HUDEP-2 (cell line): Measurements from ENCODE around the gene WLS.

Experiments used
- DNase-seq, 76 experiments: peaks; one replicate each; lab custom pipeline; 2025; ENCODE audit not compliant: unreplicated experiment in 76 of 76; lab: John Stamatoyannopoulos, UW

WLS gene

DNA sequence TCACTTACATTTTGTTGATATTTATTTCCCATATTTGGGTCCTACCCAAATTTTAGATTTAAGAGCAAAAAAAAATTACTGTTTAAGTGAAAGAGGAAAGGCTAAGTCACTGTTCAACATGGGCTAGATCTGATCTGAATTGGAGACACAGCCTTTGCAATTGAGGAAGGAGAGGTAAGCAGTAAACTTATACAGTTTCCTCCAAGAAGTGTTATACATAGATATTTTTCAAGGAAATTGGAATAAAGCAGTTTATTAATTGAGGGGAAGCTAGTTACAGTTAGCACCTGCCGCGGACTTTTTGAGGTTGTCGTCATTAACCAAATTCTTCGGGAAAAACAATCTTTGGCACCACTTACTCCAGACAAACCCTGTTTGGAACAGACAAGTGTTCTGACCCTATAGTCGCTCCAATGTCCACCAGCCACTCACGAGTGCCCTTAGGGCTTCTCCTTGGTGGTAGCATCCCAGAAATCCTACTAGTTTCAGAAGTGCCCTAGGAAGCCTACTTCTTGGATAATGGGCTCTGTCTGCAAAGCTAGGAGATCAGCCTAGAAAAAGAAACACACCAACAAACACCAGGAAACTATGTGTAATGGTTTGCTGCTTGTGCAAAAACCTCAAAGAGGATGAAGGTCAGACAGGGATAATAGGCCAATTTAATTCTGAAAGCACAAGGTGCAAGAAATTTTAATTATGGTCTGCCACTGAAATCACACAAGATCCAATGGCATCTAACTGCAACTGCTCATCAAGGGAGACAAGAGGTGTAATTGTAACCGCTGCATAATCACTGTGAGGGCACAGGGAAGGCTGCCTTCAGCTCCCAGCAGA is 2.5 kb downstream of the WLS start:
- DNase-seq = no peak

DNA sequence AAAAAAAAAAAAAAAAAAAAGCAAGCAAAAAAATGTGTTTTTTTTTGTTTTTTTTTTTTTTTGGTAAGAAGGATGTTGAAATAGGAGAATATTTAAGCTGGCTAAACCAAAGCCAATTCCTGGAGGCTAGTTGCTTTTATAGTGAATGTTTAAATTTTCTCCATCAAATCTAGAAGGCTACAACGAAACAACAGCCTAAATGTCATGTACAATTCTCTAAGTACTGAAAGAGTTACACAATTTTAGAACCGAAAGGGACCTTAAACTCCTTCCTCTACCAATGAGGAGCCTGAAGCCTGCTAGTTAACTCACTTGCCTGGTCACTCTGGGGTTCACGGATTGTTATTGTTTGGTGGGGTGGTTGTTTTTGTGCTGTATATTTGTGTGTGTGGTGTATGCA is 3.5 kb downstream of the WLS start:
- no peak for DNase-seq

DNA sequence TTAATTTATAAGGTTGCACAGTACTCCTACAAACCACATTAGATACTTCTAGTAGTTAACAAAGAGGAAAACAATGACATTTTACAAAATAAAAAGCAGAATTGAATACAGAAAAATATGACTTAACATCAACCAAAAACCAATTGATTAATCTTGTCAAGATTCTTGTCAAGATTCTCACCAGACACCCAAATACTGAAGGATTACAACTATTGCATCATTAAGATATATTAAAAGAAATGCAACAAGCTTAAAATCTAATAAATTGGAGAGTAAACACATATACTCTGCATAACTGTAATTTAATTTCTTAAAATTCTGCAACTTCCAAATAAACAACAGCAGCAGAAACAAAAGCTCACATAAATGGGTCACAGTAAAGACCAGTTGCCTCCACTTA is 4.7 kb downstream of the WLS start:
- DNase-seq = no peak

DNA sequence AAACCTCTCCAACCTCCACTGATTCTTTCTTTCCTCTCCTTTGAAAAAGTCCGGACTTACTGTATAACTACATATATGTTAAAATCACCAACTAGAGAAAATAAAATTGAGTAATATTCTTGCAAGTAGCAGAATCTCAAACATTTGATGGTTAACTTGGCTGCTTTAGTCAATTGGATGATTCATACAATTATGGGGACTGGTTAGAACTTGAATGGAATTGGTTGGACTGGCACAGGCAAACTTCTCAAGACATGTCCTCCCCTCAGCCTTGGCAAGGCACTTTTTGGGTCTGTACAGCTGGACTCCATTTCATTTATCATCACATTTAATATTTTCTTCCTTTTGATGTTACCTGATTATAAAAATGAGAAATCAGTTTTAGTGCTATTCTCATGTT is 6.5 kb downstream of the WLS start:
- no peak for DNase-seq

DNA sequence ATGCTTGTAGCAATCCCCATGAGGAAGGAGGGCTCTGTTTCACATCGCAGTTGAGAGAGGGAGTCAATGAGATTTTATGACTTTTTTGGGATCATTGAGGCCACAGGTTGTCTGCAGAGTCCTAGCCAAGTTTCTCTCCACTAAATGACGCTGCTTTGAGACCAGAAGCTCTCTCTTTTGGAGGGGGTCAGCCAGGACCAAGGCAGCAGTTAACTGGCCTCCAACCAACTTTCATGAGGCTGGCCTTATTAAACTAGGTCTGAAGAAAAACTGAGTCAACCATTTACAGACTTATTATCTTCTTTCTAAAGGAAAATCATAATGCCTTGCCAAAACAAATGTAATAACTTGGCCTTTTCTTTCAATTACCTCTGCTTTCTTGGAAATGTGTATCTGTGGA is 8.6 kb downstream of the WLS start:
- no peak for DNase-seq

DNA sequence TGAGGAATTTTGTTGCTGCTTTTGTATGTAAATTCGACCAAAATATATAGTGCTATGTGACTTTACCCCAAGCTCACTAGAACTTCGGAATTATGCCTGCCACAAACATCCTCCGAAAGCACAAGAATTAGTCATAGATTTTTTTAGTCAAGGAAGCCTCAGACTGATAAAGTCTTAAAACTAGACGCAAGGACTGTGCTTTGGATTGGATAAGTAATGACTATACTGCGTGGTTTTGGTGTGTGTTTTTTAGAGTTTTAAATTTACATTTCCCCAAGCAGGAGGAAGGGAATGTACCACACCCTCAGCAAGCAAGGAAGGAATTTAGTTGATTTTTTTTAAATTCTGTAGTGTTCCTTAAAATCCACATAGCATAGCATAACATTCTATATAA is 10.3 kb downstream of the WLS start:
- DNase-seq = no peak

DNA sequence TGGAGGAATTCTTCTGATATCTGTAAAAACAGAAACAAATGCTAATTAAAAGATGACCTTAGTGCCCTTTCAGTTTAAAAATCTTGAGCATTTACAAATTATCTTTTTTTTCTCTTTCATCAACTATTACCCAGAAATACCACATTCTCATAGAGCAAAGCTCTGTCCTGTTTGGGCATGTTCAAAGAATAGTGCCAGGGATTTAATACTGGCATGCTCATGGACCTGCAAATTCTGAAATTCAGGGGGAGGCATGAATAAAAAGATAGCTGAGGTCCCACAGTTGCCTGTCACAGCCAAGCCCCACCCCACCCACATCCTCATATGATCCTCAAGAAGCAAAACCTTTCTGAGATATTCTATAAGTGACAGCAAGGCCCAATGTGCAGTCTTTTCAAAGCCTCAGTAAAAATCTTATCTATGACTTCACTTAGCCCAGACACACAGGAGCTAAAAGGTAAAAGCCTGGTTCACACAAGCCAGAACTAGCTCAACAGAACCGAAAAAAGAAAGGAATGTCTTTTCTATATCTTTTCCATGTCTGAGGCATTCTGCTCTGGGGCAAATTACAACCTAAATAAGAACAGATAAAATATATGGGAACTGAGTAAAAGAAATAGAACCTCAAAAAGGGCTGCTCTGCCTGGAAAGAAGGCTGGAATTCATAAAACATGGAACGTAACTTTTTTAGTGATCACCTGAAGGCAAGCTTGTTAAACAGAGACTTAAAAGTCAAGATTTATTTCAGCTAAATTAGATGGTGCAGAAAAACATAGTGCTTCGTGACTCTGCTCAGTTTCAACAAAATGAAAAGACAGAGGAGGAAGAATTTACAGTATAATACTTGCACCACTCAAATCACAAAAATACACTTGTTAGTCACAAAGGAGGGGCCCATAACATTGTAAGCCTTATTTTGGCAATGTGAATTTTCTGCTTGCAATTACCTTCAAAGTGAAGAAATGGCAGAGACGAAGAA is 11.0 kb downstream of the WLS start:
- no peak for DNase-seq

DNA sequence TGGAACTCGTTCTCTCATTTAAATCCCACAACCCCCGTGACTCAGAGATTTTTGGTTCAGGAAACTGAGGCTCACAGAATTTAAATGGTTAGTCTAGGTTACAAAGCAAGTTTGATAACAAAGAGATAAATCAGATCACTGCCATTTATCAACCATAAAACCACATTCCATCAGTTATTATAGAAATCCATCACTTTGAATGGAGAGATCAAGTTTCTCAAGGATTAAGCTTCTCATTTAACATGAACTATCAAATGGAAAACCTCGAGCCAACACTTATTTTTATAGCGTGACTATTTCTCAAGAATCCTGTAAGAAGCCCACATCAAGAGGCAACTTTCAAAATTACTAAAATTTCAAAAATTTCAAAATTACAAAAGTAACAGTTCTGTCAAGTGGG is 11.9 kb downstream of the WLS start:
- no peak for DNase-seq

DNA sequence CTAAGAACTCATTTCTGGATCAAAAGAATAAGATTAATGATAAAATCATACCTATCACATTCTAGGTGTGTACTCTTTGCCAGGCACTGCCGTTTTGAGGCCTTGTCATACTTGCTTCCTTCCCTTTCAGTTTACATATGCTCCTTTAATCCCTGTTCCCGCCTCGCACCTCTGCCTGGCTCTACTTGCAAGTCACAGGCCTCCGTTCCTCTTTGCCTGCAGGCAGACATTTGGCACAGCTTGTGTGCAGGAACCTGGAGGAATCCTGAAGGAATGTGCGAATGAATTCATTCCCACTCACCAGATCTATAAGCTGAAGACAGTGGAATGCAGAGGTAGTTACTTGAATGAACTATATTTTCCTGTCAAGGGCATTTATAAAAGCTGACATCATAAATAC is 13.8 kb downstream of the WLS start:
- DNase-seq = no peak

DNA sequence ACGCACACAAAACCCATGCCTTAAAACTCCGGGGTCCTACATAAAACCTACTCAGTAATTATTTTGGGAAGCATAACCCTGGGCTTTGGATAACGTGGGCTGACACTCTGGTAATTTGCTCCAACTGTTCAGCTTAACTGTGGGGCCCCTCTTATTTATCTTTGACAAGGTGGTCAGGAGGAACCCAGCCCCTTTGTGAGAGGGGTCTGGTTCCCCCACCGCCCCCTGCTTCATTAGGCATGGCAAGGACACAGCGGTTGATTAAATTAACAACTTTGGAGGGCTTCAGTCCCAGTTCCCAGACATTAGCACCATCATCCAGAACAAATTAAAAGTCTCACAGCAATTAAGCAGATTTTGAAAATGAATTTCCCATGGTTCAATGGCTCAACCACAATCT is 14.7 kb downstream of the WLS start:
- DNase-seq = no peak

DNA sequence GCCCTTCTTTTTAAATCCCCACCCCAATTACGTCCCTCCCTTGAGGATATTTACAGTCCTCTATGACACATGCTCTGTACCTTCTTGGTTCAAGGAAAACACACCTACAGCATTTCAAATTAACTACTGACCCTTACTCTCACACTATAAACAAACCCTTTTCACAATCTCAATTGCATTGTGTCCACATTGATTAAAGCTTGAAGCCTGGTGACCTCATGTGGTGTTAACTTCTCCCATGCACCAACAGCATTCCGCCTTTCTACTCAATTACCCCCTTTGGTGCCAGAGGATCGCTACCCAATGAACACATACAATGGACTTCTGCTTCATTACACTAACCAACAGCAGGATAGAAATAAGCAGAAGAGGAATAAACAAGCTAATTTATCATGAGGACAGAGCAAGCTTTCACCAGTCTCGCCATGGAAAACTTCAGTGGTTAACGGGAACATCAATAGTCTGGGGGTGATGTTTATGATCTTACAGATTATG is 15.2 kb downstream of the WLS start:
- no peak for DNase-seq

DNA sequence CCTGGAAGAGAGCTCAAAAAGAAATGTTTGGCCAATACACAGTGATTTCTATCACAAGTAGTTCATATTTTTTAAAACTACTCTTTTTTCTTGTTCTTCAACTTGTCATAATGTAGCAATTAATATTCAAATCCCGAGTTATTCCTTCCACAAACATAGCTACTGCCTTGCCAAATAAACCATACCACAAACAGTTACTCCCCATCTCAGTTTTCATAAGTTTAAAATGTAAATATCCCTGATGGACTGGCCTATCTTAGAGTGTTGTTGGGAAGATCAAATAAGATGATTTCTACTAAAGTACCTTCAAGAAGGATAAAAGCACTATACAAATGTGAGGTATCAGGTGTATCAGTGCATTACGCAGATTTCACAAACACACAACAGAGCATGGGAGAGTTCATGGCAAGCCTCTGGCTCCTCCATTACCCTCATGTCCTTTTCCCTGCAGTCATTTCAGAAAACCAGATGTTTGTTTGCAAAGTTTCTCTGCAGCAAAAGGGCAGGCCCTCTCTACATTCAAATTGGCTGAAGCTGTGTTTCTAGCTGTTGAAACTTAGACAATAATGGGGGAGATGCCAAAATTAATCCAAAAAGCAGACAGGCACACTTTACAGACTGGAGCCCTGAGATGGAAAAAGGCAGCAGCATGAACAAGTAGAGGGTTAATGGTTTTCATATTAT is 16.1 kb downstream of the WLS start:
- no peak for DNase-seq

DNA sequence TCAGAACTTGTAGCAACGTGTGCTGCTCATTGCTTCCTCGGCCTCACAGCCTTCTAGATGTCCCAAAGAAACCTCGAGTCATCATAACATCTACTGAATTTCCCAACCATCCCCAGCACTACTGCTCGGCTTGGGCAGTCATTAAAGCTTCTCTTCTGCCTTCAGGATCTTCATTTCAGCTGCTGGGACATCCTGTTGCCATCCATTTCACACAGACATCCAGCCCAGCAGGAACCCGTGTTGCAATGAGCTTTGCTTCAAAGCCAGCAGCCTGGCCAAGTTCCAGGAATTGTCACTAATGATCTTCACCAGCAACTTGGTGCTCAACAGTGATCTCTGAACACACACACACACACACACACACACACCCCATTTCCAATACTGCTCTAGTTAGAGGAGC is 18.5 kb downstream of the WLS start:
- DNase-seq = no peak

DNA sequence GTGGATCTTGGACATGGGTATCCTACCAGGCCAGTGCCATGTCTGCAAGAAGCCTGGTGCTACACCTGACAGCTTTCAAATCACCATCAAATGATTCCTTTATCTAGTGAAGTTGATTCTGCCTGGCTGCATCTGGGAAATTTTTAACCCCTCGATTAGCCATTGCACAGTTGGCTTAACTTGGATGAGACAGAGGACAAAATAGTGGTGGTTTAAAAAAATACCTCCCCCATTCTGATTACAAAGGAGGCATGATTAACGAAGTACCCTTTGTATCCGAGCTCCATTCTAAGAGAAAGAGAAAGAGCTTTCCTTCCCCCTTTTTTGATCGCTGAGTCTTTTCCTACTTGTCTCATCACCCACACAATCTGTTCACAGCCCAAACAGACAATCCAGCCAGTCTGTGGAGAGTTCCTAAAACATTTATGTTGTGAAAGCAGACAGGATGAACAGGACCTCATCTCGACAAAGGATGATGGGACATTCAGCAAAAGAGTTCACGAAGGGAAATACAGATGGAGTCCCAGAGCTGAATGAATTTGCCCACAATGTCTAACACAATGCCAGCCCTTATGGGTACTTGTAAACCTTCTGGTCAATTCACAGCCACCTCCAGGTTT is 20.5 kb downstream of the WLS start:
- no peak for DNase-seq

DNA sequence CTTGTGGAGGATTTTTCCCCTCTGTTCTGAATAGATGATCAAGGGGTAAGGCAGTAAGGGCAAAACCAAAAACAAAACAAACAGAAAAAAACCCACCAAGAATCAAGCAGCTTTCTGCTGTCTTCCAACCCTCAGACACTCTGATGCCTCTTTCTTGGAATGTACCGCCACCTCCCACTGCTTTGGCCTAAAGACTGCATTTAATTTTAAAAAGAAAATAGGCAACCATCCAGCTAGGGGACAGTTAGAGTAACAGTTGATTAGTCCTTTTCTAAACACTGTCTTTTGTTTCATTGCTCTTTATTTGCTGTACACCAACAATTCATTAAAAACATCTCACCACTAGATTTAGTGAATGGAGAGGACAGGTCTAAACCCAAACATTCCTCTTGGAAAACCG is 21.5 kb downstream of the WLS start:
- DNase-seq = no peak

DNA sequence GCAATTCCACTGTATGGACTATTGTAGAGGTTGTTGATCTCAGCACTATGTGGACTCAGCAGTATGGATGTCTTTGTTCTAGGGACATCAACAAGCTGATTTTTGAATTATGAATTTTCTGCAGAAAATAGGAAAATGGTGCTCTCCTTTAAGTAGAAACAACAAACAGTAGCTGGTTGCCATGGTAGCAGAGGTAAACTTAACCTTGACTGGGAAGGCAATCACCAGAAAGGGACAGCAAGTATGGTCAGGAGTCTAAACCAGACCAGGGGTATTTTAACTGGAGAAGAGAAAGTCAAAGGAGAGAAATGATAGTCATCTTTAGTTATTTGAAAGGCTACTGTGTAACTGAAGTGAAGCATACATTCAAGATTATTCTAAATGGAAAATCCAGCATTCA is 22.3 kb downstream of the WLS start:
- DNase-seq = no peak

DNA sequence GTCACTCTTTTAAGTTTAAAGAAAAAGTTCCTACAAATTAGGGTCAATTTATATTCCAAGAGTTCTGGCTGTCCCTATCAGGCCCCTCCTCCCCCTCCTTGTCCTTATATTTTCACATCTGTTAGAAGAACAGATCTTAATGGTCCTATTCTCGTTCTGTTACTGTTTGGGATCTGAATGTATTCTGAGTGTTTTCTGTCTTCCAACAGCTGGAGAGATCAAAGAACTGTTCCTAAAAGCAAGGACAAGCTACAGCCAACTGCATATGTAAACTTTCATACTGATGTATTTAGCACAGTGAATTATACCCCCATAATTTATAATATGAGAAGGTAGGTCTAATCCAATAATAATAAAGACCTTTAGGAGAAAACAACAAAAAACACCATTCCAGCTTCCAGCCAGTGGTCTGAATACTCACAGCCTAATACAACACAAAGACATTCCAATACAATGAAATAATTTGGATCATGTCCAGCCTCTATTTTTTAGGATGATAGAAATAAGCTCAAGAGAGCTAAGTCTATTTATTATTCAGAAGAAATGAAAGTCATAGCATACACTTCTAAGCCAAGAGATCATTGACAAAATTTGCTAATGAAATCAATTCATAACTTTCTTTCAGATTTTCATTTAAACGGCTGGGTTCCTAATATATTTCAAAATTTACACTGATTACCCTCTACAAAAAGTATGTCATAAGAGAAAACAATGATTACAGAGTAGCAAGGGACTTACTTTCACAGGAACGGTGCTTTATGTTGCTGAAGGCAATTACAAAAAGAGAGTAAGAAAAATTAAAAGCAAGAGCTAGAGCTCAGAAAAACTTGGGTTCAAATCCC is 25.3 kb downstream of the WLS start:
- DNase-seq = no peak

DNA sequence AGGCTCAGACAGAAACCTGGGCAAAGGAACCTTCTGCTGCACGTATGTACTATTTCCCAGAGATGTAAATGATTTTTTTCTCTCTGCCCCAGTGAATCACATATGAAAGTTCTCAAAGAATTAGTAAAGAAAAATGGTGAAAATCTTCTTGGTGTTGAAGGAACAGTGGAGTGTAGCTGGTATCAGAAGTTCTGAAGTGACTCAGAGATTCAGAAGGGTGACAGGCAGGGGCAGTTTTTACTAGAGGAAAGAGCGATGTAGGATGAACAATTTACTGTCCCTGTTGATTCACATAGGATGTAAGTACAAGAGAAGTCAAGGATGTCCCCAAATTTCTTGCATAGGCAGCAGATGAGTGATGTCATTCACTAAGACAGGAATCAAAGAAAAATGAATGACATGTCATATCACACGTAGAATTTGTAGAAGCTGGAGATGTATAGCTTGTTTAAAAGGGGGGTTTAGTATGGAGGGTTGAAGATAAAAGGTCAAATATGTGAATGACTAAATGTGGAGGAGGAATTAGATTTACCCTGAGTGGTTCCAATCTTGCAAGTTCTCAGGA is 26.4 kb downstream of the WLS start:
- DNase-seq = no peak

DNA sequence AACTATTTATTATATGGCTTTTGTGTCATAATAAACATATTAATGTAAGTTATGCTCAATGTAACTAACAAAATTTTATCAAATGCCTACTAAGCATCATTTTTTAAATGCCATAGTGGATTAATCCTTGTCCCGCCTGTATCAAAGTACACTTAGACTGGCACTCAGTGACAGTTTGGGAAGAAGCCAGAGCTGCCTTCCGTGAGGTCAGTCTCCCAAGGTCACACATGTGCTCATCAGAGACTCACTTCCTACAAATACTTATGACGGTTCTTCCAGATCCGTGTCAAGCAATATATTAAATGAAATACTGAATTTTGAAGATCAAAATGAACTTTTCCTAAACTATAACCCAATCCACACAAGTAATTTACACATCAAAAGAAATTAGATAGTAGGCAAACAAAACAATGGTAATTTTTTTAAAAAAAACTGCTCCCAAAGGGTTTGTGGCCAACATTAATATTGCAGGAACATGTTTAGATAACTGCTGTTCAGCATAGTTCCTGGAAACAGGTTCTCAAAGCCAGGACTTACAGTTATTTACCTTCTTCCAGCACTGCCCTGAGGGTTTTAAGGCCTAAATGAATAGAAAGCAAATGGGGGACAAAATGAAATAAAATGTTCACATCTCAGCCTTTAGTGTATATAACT is 27.2 kb downstream of the WLS start:
- no peak for DNase-seq
